Upper lobe of right lung (tissue), 1 donor: Measurements from ENCODE around the gene GPX7. TPM values are rescaled to one million over a fixed set of nuclear protein-coding genes. Genes with fewer than 3 reads are reported as not detected.

Source experiments
- ATAC-seq: fragments of 200-7000 bp; cut with Tn5 transposase; one replicate; pipeline ENCODE4 v1.9.1; 2020; ENCODE audit warnings: mild to moderate bottlenecking, moderate library complexity
- DNase-seq: peaks from one replicate; pipeline ENCODE4 v3.0.0-alpha.2; 2020
- H3K27ac ChIP-seq: fragments of 200-600 bp; one replicate; pipeline ENCODE4 v1.8.0; 2022
- H3K27me3 ChIP-seq: fragments of 200-600 bp; one replicate; pipeline ENCODE4 v1.8.0; 2022; ENCODE audit warnings: mild to moderate bottlenecking
- H3K36me3 ChIP-seq: fragments of 200-600 bp; one replicate; pipeline ENCODE4 v1.8.0; 2022
- H3K4me1 ChIP-seq: fragments of 200-600 bp; one replicate; pipeline ENCODE4 v1.8.0; 2022
- H3K4me3 ChIP-seq: fragments of 200-600 bp; one replicate; pipeline ENCODE4 v1.8.0; 2022; ENCODE audit warnings: mild to moderate bottlenecking
- H3K9me3 ChIP-seq: fragments of 200-600 bp; one replicate; pipeline ENCODE4 v1.8.0; 2022
- CTCF ChIP-seq: fragments of 200-600 bp; IDR thresholded peaks from one replicate; pipeline ENCODE4 v1.8.0; 2022; ENCODE audit warnings: antibody characterized with exemption
- intact Hi-C: fragments of 100-400 bp; cut with DNase I; formaldehyde crosslinking; loops from one replicate; pipeline ENCODE4 v1.11.0; 2022
- total RNA-seq: library from RNA; stranded (reverse); fragmentation: NEBNext Ultra II Directional; extraction: Animal tissue kit (Norgen Biotek cat#: 25700); gene quantifications from one replicate; pipeline ENCODE4 v1.2.1, GENCODE V29; 2021
- donor health status: DM: no; HTN: yes; CAD: no; lungs with severe emphysema.

GPX7 gene
- total RNA-seq, 1 donor from 2014 or later, result 6.2 TPM

GRCh38 chr1:52556641-52557360 lies 45.4 kb upstream of the GPX7 start:
- Histone ChIP-seq H3K9me3 (no peaks in the 10 kb centered on the region), H3K27ac (no peak overlapping the region), H3K27me3 (no peaks in the 10 kb centered on the region), H3K36me3 (no peaks in the 10 kb centered on the region), H3K4me3 (no peak overlapping the region), H3K4me1 (peaks cover 7% of the 10 kb centered on the region)
- intact Hi-C loops, result no loop called here
- TF ChIP-seq CTCF, result no peak
- DNase-seq (no peak), ATAC-seq (no peak)

- DNase-seq, result no peak
- intact Hi-C loops, result no loop called here
- TF ChIP-seq CTCF, result no peak
- ATAC-seq, result no peak
- no peak overlapping the region for H3K27ac ChIP-seq
- peaks cover 5% of the 10 kb centered on the region for H3K4me1 ChIP-seq
- no peak overlapping the region for H3K4me3 ChIP-seq
- H3K36me3 ChIP-seq, result no peaks in the 10 kb centered on the region
- H3K27me3 ChIP-seq, result no peaks in the 10 kb centered on the region
- H3K9me3 ChIP-seq, result no peaks in the 10 kb centered on the region
Observed at GRCh38 chr1:52558941-52559340, 43.2 kb upstream of the GPX7 start.

GRCh38 chr1:52559875-52560274 lies 42.3 kb upstream of the GPX7 start:
- DNase-seq, result no peak
- intact Hi-C loops, result no loop called here
- H3K27ac ChIP-seq, result no peak overlapping the region
- H3K36me3 ChIP-seq, result no peaks in the 10 kb centered on the region
- no peaks in the 10 kb centered on the region for H3K9me3 ChIP-seq
- H3K4me3 ChIP-seq, result no peak overlapping the region
- ATAC-seq, result no peak
- H3K27me3 ChIP-seq, result no peaks in the 10 kb centered on the region
- no peaks in the 10 kb centered on the region for H3K4me1 ChIP-seq
- no peak for TF ChIP-seq CTCF

GRCh38 chr1:52562766-52563165 lies 39.4 kb upstream of the GPX7 start:
- H3K27ac ChIP-seq, result no peak overlapping the region
- H3K27me3 ChIP-seq, result no peaks in the 10 kb centered on the region
- no peak overlapping the region for H3K4me3 ChIP-seq
- ATAC-seq (no peak), DNase-seq (no peak)
- no peaks in the 10 kb centered on the region for H3K36me3 ChIP-seq
- H3K9me3 ChIP-seq, result no peaks in the 10 kb centered on the region
- H3K4me1 ChIP-seq, result no peaks in the 10 kb centered on the region
- intact Hi-C loops, result no loop called here
- no peak for TF ChIP-seq CTCF

GRCh38 chr1:52567943-52568342 lies 34.2 kb upstream of the GPX7 start:
- no peak for DNase-seq

More at GRCh38 chr1:52567943-52568342, 34.2 kb upstream of the GPX7 start:
- H3K27me3 ChIP-seq, result no peaks in the 10 kb centered on the region
- no peak overlapping the region for H3K4me3 ChIP-seq
- intact Hi-C loops, result no loop called here
- no peak for ATAC-seq
- H3K4me1 ChIP-seq, result peaks cover 6% of the 10 kb centered on the region
- H3K27ac ChIP-seq, result no peak overlapping the region
- H3K36me3 ChIP-seq, result no peaks in the 10 kb centered on the region
- no peak for TF ChIP-seq CTCF
- H3K9me3 ChIP-seq, result no peaks in the 10 kb centered on the region
